Measurements from ENCODE around the gene OR10J5.

DNA sequence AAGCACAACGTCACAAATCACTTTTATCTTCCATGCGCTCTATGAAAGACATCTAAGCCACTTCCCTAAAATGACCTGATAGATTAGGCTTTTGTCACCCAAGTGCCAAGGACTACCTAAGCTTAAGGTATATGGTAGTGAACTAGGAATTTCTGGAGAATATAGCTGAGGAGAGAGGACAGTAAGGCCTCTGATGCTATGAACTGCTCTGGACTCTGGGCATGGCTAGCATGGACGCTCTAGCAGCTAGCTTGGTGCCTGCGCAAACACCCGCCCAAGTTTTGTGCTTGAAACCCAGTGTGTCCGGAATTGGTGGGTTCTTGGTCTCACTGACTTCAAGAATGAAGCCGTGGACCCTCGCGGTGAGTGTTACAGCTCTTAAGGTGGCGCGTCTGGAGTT lies 42.5 kb downstream of the OR10J5 start:
- TF ChIP-seq ZNF274 (IDR thresholded peaks at IDR 0.05; ENCODE audit: low read depth, low read length), result no peak
- TF ChIP-seq YY1 (IDR thresholded peaks at IDR 0.05; ENCODE audit: insufficient read depth, insufficient read length), result no peak
